K562 (cell line): ENCODE data around the gene DBH. TPM values are rescaled to one million over a fixed set of nuclear protein-coding genes. Genes with fewer than 3 reads are reported as not detected.

Experiments used
- ATAC-seq: fragments of 200-7000 bp; cut with Tn5 transposase; 3 replicates; pipeline ENCODE4 v1.9.1; 2020; ENCODE audit warnings: moderate library complexity
- BruUV-seq: library from RNA; stranded (reverse); fragments of 400-500 nt; replicated peaks from 2 replicates; lab custom pipeline; 2021; lab: Mats Ljungman, UMichigan
- CTCF ChIA-PET: fragments of 300-600 bp; formaldehyde crosslinking; extraction: SDS; loops from one replicate; lab custom pipeline; 2021; ENCODE audit warnings: low intra/inter-chr PET ratio; lab: Yijun Ruan, JAX
- POLR2A ChIA-PET: fragments of 300-600, 350-650 bp; sonication (Branson Sonifier 250); formaldehyde crosslinking; extraction: SDS; loops from one replicate; lab custom pipeline; 2021; ENCODE audit warnings: antibody characterized with exemption, inconsistent platforms; lab: Yijun Ruan, JAX
- DNase-seq, 4 experiments: peaks; one replicate each; pipeline versions ENCODE4 v3.0.0 to v3.0.0-alpha.2; 2011 to 2018; ENCODE audit warnings: low spot score in 3 of 4, mixed read lengths in 3 of 4; ENCODE audit errors: extremely low read depth in 1 of 4
- FAIRE-seq: peaks from 2 replicates; lab custom pipeline; 2011; peaks lifted over from hg19 to GRCh38; lab: Jason Lieb, UNC
- H2AFZ ChIP-seq: 2 replicates; pipeline ENCODE4 v1.6.0; 2011; ENCODE audit warnings: low read depth, low read length, control low read depth, inconsistent platforms
- H3K27ac ChIP-seq: fragments of 200-600 bp; 3 replicates; pipeline ENCODE4 v1.8.0; 2011; ENCODE audit warnings: low read depth, mild to moderate bottlenecking, control low read depth, inconsistent platforms, low read length, moderate library complexity, mixed read lengths; ENCODE audit errors: extremely low read depth
- H3K27me3 ChIP-seq, 2 experiments: fragments of 300-600 bp in 1 of 2; 2 replicates in 1 of 2; 3 replicates in 1 of 2; pipeline versions ENCODE4 v1.6.0 to v1.8.0; 2011; ENCODE audit warnings: inconsistent platforms in 2 of 2, low read length in 2 of 2, mild to moderate bottlenecking in 1 of 2, mixed read lengths in 1 of 2, moderate library complexity in 1 of 2; ENCODE audit not compliant: control insufficient read depth in 2 of 2, insufficient read depth in 2 of 2
- H3K36me3 ChIP-seq: fragments of 300-600 bp; 3 replicates; pipeline ENCODE4 v1.8.0; 2011; ENCODE audit warnings: mild to moderate bottlenecking, low read length, inconsistent platforms; ENCODE audit not compliant: control insufficient read depth, insufficient read depth
- H3K4me1 ChIP-seq, 2 experiments: fragments of 200-600 bp in 1 of 2; replicated peaks in 1 of 2; 2 replicates in 1 of 2; 3 replicates in 1 of 2; pipeline versions ENCODE4 v1.5.1 to v1.8.0; 2011; ENCODE audit warnings: inconsistent platforms in 2 of 2, low read length in 2 of 2, mild to moderate bottlenecking in 1 of 2, mixed read lengths in 1 of 2, moderate library complexity in 1 of 2; ENCODE audit not compliant: control insufficient read depth in 2 of 2, insufficient read depth in 2 of 2
- H3K4me2 ChIP-seq: 2 replicates; pipeline ENCODE4 v1.6.1; 2011; ENCODE audit warnings: low read length, control low read depth, inconsistent platforms, mixed read lengths; ENCODE audit not compliant: insufficient read depth
- H3K4me3 ChIP-seq: fragments of 200-600 bp; sonication (generic), shearing (Covaris generic); 2 replicates; pipeline ENCODE4 v1.5.1; 2016; ENCODE audit warnings: control low read depth, inconsistent platforms
- H3K79me2 ChIP-seq: fragments of 200-600 bp; 3 replicates; pipeline ENCODE4 v1.8.0; 2011; ENCODE audit warnings: low read length, inconsistent platforms; ENCODE audit not compliant: control insufficient read depth, insufficient read depth
- H3K9ac ChIP-seq, 2 experiments: 2 replicates each; pipeline versions ENCODE4 v1.6.0 to v1.6.1; 2011; ENCODE audit warnings: low read depth in 2 of 2, low read length in 2 of 2, control low read depth in 1 of 2, inconsistent platforms in 1 of 2, mild to moderate bottlenecking in 1 of 2, mixed read lengths in 1 of 2; ENCODE audit not compliant: insufficient read depth in 1 of 2
- H3K9me1 ChIP-seq: one replicate; pipeline ENCODE4 v1.6.0; 2011; ENCODE audit warnings: inconsistent platforms, mild to moderate bottlenecking, low read length, moderate library complexity; ENCODE audit not compliant: control insufficient read depth, insufficient read depth
- H3K9me3 ChIP-seq: replicated peaks from 2 replicates; pipeline ENCODE4 v1.5.1; 2011; ENCODE audit warnings: low read depth, low read length, inconsistent platforms; ENCODE audit not compliant: control insufficient read depth, insufficient read depth
- H4K20me1 ChIP-seq: replicated peaks from 2 replicates; pipeline ENCODE4 v1.6.1; 2011; ENCODE audit warnings: low read length, inconsistent platforms, mixed read lengths; ENCODE audit not compliant: control insufficient read depth, insufficient read depth
- BCL6 ChIP-seq: fragments of 250-450 bp; sonication (Bioruptor Pico); IDR thresholded peaks from 2 replicates; pipeline ENCODE4 v1.4.0; 2020
- L3MBTL2 ChIP-seq: fragments of 450-650 bp; IDR thresholded peaks from 2 replicates; pipeline ENCODE4 v1.6.1; 2016; ENCODE audit warnings: mild to moderate bottlenecking, moderate library complexity
- RNF2 ChIP-seq: sonication (generic); IDR thresholded peaks from 2 replicates; pipeline ENCODE4 v1.6.1; 2016
- SETDB1 ChIP-seq: IDR thresholded peaks from one replicate; pipeline ENCODE4 v1.6.1; 2012; ENCODE audit warnings: low read length, control low read depth, inconsistent platforms
- TSC22D4 ChIP-seq: fragments of 450-650 bp; IDR thresholded peaks from 2 replicates; pipeline ENCODE4 v1.6.1; 2016; ENCODE audit warnings: missing genetic modification characterization, missing biosample characterization, control low read depth
- ZFPM2 ChIP-seq: fragments of 250-450 bp; sonication (Bioruptor Pico); IDR thresholded peaks from 2 replicates; pipeline ENCODE4 v1.5.1; 2022; ENCODE audit warnings: mild to moderate bottlenecking
- ZNF384 ChIP-seq: IDR thresholded peaks from 2 replicates; pipeline ENCODE4 v1.6.1; 2012; ENCODE audit warnings: low read depth, low read length, improper control_type of control experiment
- ZNF561 ChIP-seq: fragments of 450-650 bp; formaldehyde crosslinking; conservative IDR thresholded peaks from 2 replicates; pipeline ENCODE4 v1.4.0; 2020; ENCODE audit warnings: mild to moderate bottlenecking, moderate library complexity
- ZNF699 ChIP-seq: fragments of 250-450 bp; sonication (Bioruptor Pico); IDR thresholded peaks from 2 replicates; pipeline ENCODE4 v1.8.0; 2021; ENCODE audit warnings: mild to moderate bottlenecking, moderate library complexity; ENCODE audit not compliant: insufficient replicate concordance
- WGBS: fragments of 100-300 bp; shearing (Covaris generic); methylation state at CpG from one replicate; pipeline ENCODE4 v1.1.6; 2016; ENCODE audit warnings: low coverage, mixed read lengths; ENCODE audit not compliant: insufficient coverage; ENCODE audit errors: missing lambda C conversion rate; 5-methylcytosine and 5-hydroxymethylcytosine counted together
- in situ Hi-C: fragments of 300-500 bp; cut with MboI; formaldehyde crosslinking; loops from 4 replicates; pipeline ENCODE4 v1.15.0; 2018; ENCODE audit warnings: inconsistent platforms, mixed read lengths
- intact Hi-C: fragments of 100-400 bp; cut with micrococcal nuclease; formaldehyde crosslinking; loops from 2 replicates; pipeline ENCODE4 v1.14.2; 2022
- polyA plus RNA-seq, 8 experiments: library from polyadenylated mRNA; depleted of rRNA in 4 of 8; stranded (reverse) in 5 of 8; unstranded in 3 of 8; fragments of >200 nt; fragmentation: Nextera tagmentation in 2 of 8; fragmentation: Illumina TruSeq in 1 of 8; extraction: Ambion mirVana in 2 of 8; extraction: Trizol in 1 of 8; gene quantifications; 2 replicates each; pipeline versions ENCODE4 v1.2.1 to v1.2.3, GENCODE V29; 2011 to 2014; ENCODE audit warnings: inconsistent platforms in 1 of 8, missing spikeins in 1 of 8
- total RNA-seq, 7 experiments: library from RNA; depleted of rRNA in 6 of 7; stranded (reverse); fragments of >200 nt in 6 of 7; fragmentation: Illumina TruSeq in 2 of 7; extraction: Trizol in 2 of 7; gene quantifications; 2 replicates each; pipeline versions ENCODE4 v1.2.1 to v1.2.3, GENCODE V29; 2011 to 2021; ENCODE audit warnings: low replicate concordance in 1 of 7

Gene DBH
- total and polyA plus RNA-seq, 9 of the 15 experiments (the other 6 are each of a cell fraction or from before 2014, with no cell fraction given) = not detected

DNA sequence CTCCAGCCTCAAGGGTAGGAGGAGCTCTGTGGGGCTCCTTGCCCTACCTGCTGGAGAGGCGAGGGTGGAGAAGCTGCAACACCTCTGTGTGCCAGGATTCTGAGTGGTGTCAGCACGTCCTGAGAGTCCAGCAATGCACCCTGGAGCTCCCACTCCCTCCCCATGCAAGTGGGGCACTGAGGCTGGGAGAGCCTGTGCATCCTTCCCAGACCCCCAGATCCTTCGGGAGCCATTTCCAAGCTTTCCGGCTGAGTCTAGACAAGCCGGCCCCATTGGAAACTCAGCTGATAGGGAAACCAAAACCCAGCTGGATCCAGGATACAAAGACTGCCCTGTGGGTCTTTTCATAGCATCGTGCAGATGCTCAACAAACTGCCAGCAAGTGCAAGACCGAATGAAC lies 28.8 kb upstream of the DBH start:
- Histone ChIP-seq H3K9me3 (no peaks in the 10 kb centered on the region), H3K9ac (no peak overlapping the region), H3K27ac (no peak overlapping the region), H3K4me1 (peaks cover 0 to 12% of the 10 kb centered on the region in 2 experiments; a peak in 2 of 5 replicates), H3K79me2 (no peaks in the 10 kb centered on the region), H3K4me3 (no peak overlapping the region), H3K4me2 (no peak overlapping the region), H3K9me1 (no peaks in the 10 kb centered on the region), H3K27me3 (peaks cover 6 to 46% of the 10 kb centered on the region in 2 experiments; a peak in 4 of 5 replicates), H4K20me1 (peaks cover 14% of the 10 kb centered on the region), H3K36me3 (no peaks in the 10 kb centered on the region), H2AFZ (no peak overlapping the region)
- intact Hi-C loops = no loop called here
- no peak for FAIRE-seq
- WGBS = 2% methylated on average over 7 of the region's 7 CpGs
- in situ Hi-C loops = no loop called here
- BruUV-seq = no TSS peak
- ChIA-PET CTCF (no interaction called here), POLR2A (interaction anchor here (0.7 kb wide), 1 partner anchor 73 kb away, joined by 3 read pairs; no protein-coding TSS in a partner anchor)
- no peak for ATAC-seq
- TF ChIP-seq ZFPM2 (CRISPR knock-in tag) = no peak
- TF ChIP-seq SETDB1 = no peak
- TF ChIP-seq L3MBTL2 = no peak
- TF ChIP-seq BCL6 (CRISPR knock-in tag) = no peak
- no peak for TF ChIP-seq ZNF384
- TF ChIP-seq TSC22D4 (tag) = no peak
- TF ChIP-seq RNF2 = no peak
- no peak for TF ChIP-seq ZNF561 (CRISPR knock-in tag)
- TF ChIP-seq ZNF699 (CRISPR knock-in tag) = no peak
- no peak for DNase-seq
